AG20443 (cell line): ENCODE measurements around the gene PHC2.
A peak's percentile ranks its signal among the peaks of the same experiment; 100 is the strongest.

Experiments
- DNase-seq: peaks from one replicate; pipeline ENCODE4 v3.0.0; 2012; ENCODE audit warnings: low spot score, mixed read lengths

The PHC2 gene

GRCh38 chr1:33388805-33389771 is 41.8 kb downstream of the PHC2 start:
- peak; percentile 87 for DNase-seq

DNA sequence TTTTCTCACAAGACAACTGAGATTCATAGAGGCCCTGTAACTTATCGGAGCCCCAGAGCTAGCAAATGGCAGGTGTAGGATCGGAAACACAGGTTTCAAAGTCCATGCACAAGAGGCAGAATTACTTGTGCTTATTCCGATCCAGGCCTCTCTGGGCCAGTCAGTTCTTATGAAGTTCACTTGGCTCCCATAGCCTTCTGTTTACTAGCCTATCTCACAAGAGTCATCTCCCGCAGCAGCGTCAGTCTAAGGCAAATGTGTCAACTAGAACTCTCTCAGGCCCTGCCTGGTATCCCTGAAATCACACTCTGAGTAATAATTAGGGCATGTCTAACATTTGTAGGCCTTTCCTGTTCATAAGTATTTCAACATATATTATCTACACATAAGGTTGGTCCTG is 43.3 kb downstream of the PHC2 start:
- DNase-seq = peak; percentile 35

DNA sequence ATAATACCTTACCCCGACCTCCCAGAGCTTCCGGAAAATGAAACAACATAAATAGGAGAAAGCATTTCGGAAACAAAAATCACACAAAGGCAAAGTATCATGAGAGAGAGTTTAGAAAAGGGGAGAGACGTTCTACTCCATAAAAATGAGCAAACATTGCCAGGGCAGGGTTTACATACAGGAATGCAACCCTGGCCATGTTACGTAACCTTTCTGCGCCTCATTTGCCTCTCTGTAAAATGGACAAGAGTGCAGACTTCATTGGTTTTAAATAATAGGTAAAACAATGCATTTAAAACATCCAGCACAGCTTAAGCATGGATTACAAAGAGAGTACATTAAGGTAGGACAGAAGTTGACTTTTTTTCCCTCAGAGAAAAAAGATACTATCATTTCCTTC is 45.6 kb downstream of the PHC2 start:
- no peak for DNase-seq

- peak; percentile 69 for DNase-seq
Observed at GRCh38 chr1:33384040-33384812, 46.7 kb downstream of the PHC2 start.

DNA sequence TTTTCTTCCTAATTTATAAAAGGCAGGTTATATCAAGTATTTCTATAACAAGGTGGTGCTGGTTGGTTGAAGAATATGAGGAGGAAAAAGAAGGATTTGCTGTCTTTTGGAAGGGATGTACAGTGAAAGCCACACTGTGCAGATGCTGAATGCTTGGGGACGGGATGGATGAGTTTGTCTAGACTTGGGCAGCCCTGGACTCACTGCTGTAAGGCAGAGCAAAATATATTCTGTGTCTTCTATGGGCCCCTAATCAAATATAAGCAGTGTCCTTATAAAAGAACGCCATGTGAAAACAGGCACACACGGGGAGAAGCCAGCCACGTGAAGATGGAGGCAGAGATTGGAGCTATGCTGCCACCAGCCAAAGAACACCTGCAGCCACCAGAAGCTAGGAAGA is 47.4 kb downstream of the PHC2 start:
- DNase-seq = no peak

DNA sequence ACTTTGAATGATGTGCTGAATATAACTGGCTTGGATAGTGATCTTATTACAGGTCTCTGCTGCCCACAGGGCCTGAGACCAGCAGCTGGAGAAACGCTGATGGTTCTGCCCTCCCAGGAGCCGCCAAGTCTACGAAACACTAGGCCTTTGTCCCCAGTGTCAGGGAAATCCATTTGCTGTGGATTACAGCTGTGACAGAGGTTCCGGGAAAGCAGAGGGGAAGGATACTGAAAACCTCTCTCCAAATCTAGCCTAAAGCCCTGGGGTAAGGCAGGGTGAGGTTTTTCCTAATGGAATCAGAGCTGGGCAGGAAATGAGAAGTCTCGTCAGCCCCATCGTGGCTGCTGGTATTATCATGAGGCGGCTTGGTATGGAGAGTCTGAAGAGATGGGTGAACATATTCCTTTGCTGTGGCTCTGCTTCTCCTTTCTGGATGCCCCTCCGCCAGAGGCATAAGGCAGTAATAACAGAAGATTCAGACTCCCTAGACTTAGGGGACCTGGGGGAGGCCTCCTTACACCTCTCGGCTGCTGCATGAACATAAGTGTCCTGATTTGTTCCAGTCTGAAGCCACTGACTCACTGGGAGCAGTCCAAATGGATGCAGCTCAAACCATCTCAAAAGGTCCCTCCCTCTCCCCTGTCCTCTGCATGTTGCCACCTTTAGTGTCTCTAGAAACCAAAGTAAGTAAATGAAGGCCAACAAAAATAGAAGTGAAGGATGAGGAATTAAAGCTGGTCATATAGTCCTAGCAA is 48.1 kb downstream of the PHC2 start:
- DNase-seq = no peak

DNA sequence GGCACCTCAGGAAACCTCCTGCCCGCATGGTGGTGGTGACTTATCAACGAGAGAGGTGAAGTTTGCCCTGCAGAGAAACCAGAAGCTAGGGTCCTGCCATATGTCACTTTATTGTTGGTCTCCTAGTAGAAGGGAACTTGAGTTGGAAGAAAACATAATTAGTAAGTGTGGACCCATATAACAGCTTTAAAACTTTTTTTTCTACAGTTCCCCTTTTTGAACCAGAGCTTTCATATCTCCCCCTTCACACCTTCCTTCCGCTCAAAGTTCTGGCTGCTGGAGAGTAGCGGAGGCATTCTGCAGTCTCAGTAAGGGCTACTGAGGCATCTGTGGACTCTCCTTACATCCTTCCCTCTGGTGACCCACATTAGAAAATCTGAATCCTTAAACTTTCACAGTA is 48.9 kb downstream of the PHC2 start:
- no peak for DNase-seq

DNA sequence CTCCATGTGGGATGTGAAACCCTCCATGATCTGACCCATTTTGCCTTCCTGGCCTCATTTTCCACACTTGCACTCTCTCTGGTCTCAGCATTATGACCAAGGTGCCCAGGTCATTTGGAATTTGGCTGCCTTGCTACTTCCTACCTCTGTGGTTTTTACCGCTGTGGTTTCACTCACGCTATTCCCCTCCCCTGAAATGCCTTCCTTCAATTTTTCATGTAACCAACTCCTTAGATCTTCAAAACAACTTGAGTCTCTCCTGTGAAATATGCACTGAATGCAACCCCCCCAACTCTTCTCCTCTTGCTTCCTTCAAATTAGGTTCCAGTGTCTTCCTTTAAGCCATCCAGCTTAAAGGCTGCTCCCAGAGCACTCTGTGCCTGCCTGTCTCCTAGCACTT is 50.1 kb downstream of the PHC2 start:
- no peak for DNase-seq

- DNase-seq = no peak
Observed at GRCh38 chr1:33379631-33380354, 51.1 kb downstream of the PHC2 start.

GRCh38 chr1:33378976-33379375 is 51.9 kb downstream of the PHC2 start:
- DNase-seq = no peak

DNA sequence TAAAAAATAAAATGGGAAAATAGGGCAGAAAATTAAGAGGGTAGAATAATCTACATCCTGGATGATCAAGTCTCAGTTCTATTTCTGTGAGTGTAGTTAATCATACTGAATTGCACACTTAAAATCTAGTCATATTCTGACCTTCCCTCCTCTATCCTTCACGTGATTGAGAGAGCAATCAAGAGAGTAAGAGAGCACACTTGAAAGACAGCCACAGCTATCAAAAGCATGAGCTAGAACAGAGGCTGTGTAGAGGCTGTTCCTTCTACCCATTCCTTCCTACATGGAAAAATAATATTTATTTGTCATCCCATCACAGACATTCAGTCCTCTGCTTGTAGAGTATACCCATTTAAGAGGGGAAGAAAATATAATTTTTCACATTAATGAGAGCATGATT is 52.4 kb downstream of the PHC2 start:
- no peak for DNase-seq

- no peak for DNase-seq
Observed at GRCh38 chr1:33377756-33378155, 53.1 kb downstream of the PHC2 start.

GRCh38 chr1:33377013-33377412 is 53.9 kb downstream of the PHC2 start:
- DNase-seq = no peak

DNA sequence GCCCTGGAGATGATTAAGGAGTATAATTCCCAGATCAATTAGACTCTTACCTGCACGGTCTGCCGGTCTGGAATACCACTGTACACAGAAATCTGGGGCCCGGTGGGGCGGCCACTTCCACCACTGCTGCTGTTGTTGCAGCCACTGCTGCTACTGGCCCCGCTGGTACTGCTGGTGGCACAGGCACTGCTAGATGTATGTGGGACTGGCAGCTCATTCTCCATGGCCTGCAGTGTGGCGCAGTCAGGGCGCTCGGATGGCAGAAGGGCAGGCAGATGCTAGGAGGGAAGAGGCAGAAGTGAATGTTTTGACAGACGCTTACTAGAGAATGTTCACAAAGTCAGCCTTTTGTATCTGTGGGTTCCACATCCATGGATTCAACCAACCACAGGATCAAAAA is 55.6 kb downstream of the PHC2 start:
- DNase-seq = no peak

GRCh38 chr1:33374336-33375105 is 56.4 kb downstream of the PHC2 start:
- DNase-seq = peak; percentile 42

- no peak for DNase-seq
Observed at GRCh38 chr1:33373606-33374005, 57.3 kb downstream of the PHC2 start.

DNA sequence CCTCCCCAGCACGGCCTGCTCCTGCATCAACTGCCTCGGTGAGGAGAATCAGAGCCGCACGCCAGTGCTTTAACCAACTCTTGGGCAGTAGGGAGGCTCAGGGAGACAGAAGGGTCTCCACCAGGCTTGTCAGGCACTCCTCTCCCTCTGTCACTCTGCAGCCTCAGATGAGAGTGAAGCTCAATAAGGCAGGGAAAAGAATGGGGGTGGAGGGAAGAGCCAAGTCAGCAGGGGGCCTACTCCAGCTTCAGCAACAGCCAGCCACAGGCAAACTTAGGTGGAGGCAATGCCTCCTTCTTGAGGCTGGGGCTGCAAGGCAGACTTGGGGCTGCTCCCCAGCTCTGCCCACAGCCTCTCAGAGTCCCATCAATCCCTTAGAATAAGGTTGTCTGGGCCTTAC is 58.2 kb downstream of the PHC2 start:
- no peak for DNase-seq

GRCh38 chr1:33372162-33372561 is 58.7 kb downstream of the PHC2 start:
- DNase-seq = no peak

GRCh38 chr1:33371334-33371733 is 59.6 kb downstream of the PHC2 start:
- DNase-seq = no peak

- no peak for DNase-seq
Observed at GRCh38 chr1:33370827-33371226, 60.1 kb downstream of the PHC2 start.

- peak; percentile 84 for DNase-seq
Observed at GRCh38 chr1:33370301-33370700, 60.6 kb downstream of the PHC2 start.
